ENCODE data around the gene FBXO11. TPM values are rescaled to one million over a fixed set of nuclear protein-coding genes. Genes with fewer than 3 reads are reported as not detected.

The FBXO11 gene
- total RNA-seq, 1 experiment from 2014 or later: 60.5 TPM

DNA sequence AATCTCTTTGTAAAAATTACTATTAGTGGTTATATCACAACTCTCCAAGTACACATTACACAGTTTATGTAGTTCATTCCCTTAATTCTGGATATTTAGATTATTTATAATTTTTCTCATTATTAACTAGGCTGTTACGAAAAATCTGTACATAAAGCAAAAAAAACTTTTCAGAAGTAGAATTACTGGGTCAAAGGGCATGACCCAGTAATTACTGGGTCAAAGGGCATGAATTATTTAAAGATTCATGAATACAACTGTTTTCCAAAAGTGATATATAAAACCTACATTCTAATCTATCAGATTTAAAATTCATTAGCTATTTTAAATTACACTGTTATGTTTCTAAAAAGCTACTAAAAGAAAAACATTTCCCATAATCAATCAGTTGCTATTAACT, 68.0 kb downstream of the FBXO11 start:
- TF ChIP-seq CTCF (IDR thresholded peaks at IDR 0.05; ENCODE audit: insufficient read depth in 1 of 2, low read depth in 1 of 2, low read length in 1 of 2, severe bottlenecking in 1 of 2, unreplicated experiment in 1 of 2): no peak
- no peaks in the 10 kb centered on the region for H3K27me3 Mint-ChIP-seq (ENCODE audit: insufficient read depth, unreplicated experiment)
- Histone ChIP-seq H3K36me3 (ENCODE audit: control insufficient read depth, insufficient read depth, low read length) (no peaks in the 10 kb centered on the region), H3K4me3 (ENCODE audit: low read depth, low read length) (no peak overlapping the region), H3K27me3 (replicated peaks; ENCODE audit: control insufficient read depth, insufficient read depth, low read length) (no peaks in the 10 kb centered on the region), H3K4me1 (no peaks in the 10 kb centered on the region), H3K9me3 (no peaks in the 10 kb centered on the region)
- H3K27ac Mint-ChIP-seq (ENCODE audit: unreplicated experiment): no peak overlapping the region
- intact Hi-C loops (cut with micrococcal nuclease; ENCODE audit: unreplicated experiment): no loop called here
- H3K4me1 Mint-ChIP-seq (ENCODE audit: low read depth, unreplicated experiment): no peaks in the 10 kb centered on the region
- no peaks in the 10 kb centered on the region for H3K9me3 Mint-ChIP-seq (ENCODE audit: unreplicated experiment)
- DNase-seq: no peak
- peaks cover 29% of the 10 kb centered on the region for H3K36me3 Mint-ChIP-seq (ENCODE audit: insufficient read depth, unreplicated experiment)
- BruUV-seq (replicated peaks): no TSS peak
- no peak overlapping the region for H3K4me3 Mint-ChIP-seq (ENCODE audit: unreplicated experiment)
- CTCF ChIA-PET: no interaction called here
- POLR2A ChIA-PET: no interaction called here

DNA sequence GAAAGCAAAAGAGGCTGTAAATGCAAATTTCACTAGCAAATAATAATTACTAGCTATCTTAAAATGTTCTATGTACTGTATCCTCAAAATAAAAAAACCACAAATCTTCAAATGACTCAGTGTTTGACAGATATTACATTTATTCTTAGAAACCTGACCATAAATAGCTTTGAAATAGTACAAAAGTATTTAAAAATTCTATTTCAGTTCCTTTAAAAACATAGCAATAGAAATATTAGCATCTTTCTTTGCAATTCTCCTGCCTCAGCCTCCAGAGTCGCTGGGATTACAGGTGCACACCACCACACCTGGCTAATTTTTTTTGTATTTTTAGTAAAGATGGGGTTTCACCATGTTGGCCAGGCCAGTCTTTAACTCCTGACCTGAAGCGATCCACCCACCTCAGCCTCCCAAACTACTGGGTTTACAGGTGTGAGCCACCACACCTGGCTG, 72.8 kb downstream of the FBXO11 start:
- H3K4me1 ChIP-seq: no peaks in the 10 kb centered on the region
- no peaks in the 10 kb centered on the region for H3K27me3 ChIP-seq (replicated peaks; ENCODE audit: control insufficient read depth, insufficient read depth, low read length)
- POLR2A ChIA-PET: no interaction called here
- Mint-ChIP-seq H3K4me1 (ENCODE audit: low read depth, unreplicated experiment) (no peaks in the 10 kb centered on the region), H3K27me3 (ENCODE audit: insufficient read depth, unreplicated experiment) (no peaks in the 10 kb centered on the region), H3K4me3 (ENCODE audit: unreplicated experiment) (no peak overlapping the region), H3K9me3 (ENCODE audit: unreplicated experiment) (no peaks in the 10 kb centered on the region), H3K27ac (ENCODE audit: unreplicated experiment) (no peak overlapping the region), H3K36me3 (ENCODE audit: insufficient read depth, unreplicated experiment) (peaks cover 47% of the 10 kb centered on the region)
- no peaks in the 10 kb centered on the region for H3K36me3 ChIP-seq (ENCODE audit: control insufficient read depth, insufficient read depth, low read length)
- CTCF ChIA-PET: no interaction called here
- no peaks in the 10 kb centered on the region for H3K9me3 ChIP-seq
- H3K4me3 ChIP-seq (ENCODE audit: low read depth, low read length): no peak overlapping the region
- intact Hi-C loops (cut with micrococcal nuclease; ENCODE audit: unreplicated experiment): no loop called here
- no TSS peak for BruUV-seq (replicated peaks)
- TF ChIP-seq CTCF (IDR thresholded peaks at IDR 0.05; ENCODE audit: insufficient read depth in 1 of 2, low read depth in 1 of 2, low read length in 1 of 2, severe bottlenecking in 1 of 2, unreplicated experiment in 1 of 2): no peak
- DNase-seq: no peak

- ChIA-PET CTCF (no interaction called here), POLR2A (no interaction called here)
- Histone ChIP-seq H3K4me3 (ENCODE audit: low read depth, low read length) (no peak overlapping the region), H3K27me3 (replicated peaks; ENCODE audit: control insufficient read depth, insufficient read depth, low read length) (no peaks in the 10 kb centered on the region), H3K9me3 (no peaks in the 10 kb centered on the region), H3K36me3 (ENCODE audit: control insufficient read depth, insufficient read depth, low read length) (no peaks in the 10 kb centered on the region; the same call in 1 of the 2 replicates), H3K4me1 (no peaks in the 10 kb centered on the region)
- H3K4me3 Mint-ChIP-seq (ENCODE audit: unreplicated experiment): no peak overlapping the region
- no peak for TF ChIP-seq CTCF (IDR thresholded peaks at IDR 0.05; ENCODE audit: insufficient read depth in 1 of 2, low read depth in 1 of 2, low read length in 1 of 2, severe bottlenecking in 1 of 2, unreplicated experiment in 1 of 2)
- no peak overlapping the region for H3K27ac Mint-ChIP-seq (ENCODE audit: unreplicated experiment)
- no TSS peak for BruUV-seq (replicated peaks)
- H3K9me3 Mint-ChIP-seq (ENCODE audit: unreplicated experiment): no peaks in the 10 kb centered on the region
- no peaks in the 10 kb centered on the region for H3K4me1 Mint-ChIP-seq (ENCODE audit: low read depth, unreplicated experiment)
- H3K27me3 Mint-ChIP-seq (ENCODE audit: insufficient read depth, unreplicated experiment): no peaks in the 10 kb centered on the region
- DNase-seq: no peak
- H3K36me3 Mint-ChIP-seq (ENCODE audit: insufficient read depth, unreplicated experiment): peaks cover 59% of the 10 kb centered on the region
- intact Hi-C loops (cut with micrococcal nuclease; ENCODE audit: unreplicated experiment): no loop called here
Observed at GRCh38 chr2:47822518-47822917, 83.8 kb downstream of the FBXO11 start.

All from Caco-2 (cell line).